OCI-LY1 (cell line): ENCODE measurements around the gene EHF.

ENCODE experiments used
- EZH2 ChIP-seq: fragments of 200-600 bp; sonication (generic), shearing (Covaris generic); IDR thresholded peaks from 2 replicates; pipeline ENCODE4 v1.8.0; 2017; ENCODE audit warnings: borderline replicate concordance, mixed run types, mild to moderate bottlenecking, antibody characterized with exemption, low read length, moderate library complexity, mixed read lengths
- TF ChIP-seq, protein P1 (sequence below): fragments of 200-600 bp; sonication (generic), shearing (Covaris generic); IDR thresholded peaks from 2 replicates; pipeline ENCODE4 v1.5.1; 2017; ENCODE audit warnings: mild to moderate bottlenecking, antibody characterized with exemption, low read length, moderate library complexity, mixed read lengths

DNA sequence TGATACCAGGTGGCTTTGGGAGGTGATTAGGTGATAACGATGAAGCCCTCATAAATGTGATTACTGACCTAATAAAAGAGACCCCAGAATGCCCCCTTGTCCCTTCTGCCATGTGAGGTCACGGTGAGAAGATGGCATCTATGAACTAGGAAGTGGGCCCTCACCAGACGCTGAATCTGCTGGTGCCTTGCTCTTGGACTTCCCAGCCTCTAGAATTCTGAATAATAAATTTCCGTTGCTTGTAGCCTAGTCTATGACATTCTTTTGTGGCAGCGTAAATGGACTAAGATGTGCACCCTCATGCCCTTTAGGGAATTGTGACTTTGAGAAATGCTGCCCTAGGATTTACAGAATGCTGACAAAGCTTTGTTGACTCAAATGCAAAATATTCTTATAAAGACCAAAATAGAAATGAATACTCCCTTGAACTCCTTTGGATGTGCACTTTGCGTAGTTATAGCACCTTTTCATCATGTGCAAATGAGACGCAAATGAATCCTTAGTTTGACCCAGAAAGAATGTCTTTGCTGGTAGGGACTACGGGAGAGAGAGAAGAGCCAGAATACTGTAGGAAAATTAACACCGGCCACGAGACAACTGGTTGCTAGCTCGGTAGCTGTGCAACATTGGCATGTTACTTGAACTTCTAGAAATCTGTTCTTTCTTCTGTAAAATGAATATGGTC, 24.8 kb upstream of the EHF start:
- no peak for TF ChIP-seq EZH2
- TF ChIP-seq, protein P1, sequence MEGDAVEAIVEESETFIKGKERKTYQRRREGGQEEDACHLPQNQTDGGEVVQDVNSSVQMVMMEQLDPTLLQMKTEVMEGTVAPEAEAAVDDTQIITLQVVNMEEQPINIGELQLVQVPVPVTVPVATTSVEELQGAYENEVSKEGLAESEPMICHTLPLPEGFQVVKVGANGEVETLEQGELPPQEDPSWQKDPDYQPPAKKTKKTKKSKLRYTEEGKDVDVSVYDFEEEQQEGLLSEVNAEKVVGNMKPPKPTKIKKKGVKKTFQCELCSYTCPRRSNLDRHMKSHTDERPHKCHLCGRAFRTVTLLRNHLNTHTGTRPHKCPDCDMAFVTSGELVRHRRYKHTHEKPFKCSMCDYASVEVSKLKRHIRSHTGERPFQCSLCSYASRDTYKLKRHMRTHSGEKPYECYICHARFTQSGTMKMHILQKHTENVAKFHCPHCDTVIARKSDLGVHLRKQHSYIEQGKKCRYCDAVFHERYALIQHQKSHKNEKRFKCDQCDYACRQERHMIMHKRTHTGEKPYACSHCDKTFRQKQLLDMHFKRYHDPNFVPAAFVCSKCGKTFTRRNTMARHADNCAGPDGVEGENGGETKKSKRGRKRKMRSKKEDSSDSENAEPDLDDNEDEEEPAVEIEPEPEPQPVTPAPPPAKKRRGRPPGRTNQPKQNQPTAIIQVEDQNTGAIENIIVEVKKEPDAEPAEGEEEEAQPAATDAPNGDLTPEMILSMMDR = no peak
